Neural progenitor cell (in vitro differentiated cells): ENCODE results near the gene STMN3. TPM values are rescaled to one million over a fixed set of nuclear protein-coding genes. Genes with fewer than 3 reads are reported as not detected.

Source experiments
- DNase-seq: peaks from one replicate; pipeline ENCODE4 v3.0.0-alpha.2; 2016; ENCODE audit warnings: low spot score
- H2AFZ ChIP-seq: fragments of 200-600 bp; sonication (generic); replicated peaks from 2 replicates; pipeline ENCODE4 v1.6.1; 2016; ENCODE audit warnings: antibody characterized with exemption
- H3F3A ChIP-seq: fragments of 200-600 bp; sonication (generic); 2 replicates; pipeline ENCODE4 v1.6.1; 2016; ENCODE audit warnings: antibody characterized with exemption, low read depth
- H3K27ac ChIP-seq: fragments of 200-600 bp; sonication (generic); 2 replicates; pipeline ENCODE4 v1.5.1; 2016; ENCODE audit warnings: mild to moderate bottlenecking
- H3K27me3 ChIP-seq: fragments of 200-600 bp; sonication (generic); 2 replicates; pipeline ENCODE4 v1.6.1; 2016; ENCODE audit warnings: mild to moderate bottlenecking, moderate library complexity
- H3K36me3 ChIP-seq: fragments of 200-600 bp; sonication (generic); 2 replicates; pipeline ENCODE4 v1.5.1; 2016
- H3K4me1 ChIP-seq: fragments of 200-600 bp; sonication (generic); 2 replicates; pipeline ENCODE4 v1.6.1; 2016; ENCODE audit warnings: mixed run types
- H3K4me2 ChIP-seq: fragments of 200-600 bp; sonication (generic); 2 replicates; pipeline ENCODE4 v1.6.1; 2016
- H3K4me3 ChIP-seq: fragments of 200-600 bp; sonication (generic); 2 replicates; pipeline ENCODE4 v1.5.1; 2016
- H3K79me2 ChIP-seq: fragments of 200-600 bp; sonication (generic); 2 replicates; pipeline ENCODE4 v1.6.1; 2016; ENCODE audit warnings: low read depth
- H3K9ac ChIP-seq: fragments of 200-600 bp; sonication (generic); 2 replicates; pipeline ENCODE4 v1.6.1; 2016
- H3K9me3 ChIP-seq: fragments of 200-600 bp; sonication (generic); 2 replicates; pipeline ENCODE4 v1.5.1; 2016; ENCODE audit warnings: low read depth
- H4K20me1 ChIP-seq: fragments of 200-600 bp; sonication (generic); 2 replicates; pipeline ENCODE4 v1.6.1; 2016; ENCODE audit warnings: low read depth
- H3K27ac Mint-ChIP-seq: 3 replicates; pipeline ENCODE4 v1.8.0; 2021; ENCODE audit warnings: mixed read lengths
- H3K27me3 Mint-ChIP-seq: 2 replicates; pipeline ENCODE4 v1.8.0; 2022; ENCODE audit warnings: low read depth, mild to moderate bottlenecking, inconsistent platforms, moderate library complexity, mixed read lengths; ENCODE audit not compliant: insufficient read depth
- H3K36me3 Mint-ChIP-seq: 3 replicates; pipeline ENCODE4 v1.8.0; 2021; ENCODE audit warnings: mixed read lengths
- H3K4me1 Mint-ChIP-seq: 3 replicates; pipeline ENCODE4 v1.8.0; 2021; ENCODE audit warnings: mixed read lengths
- H3K4me3 Mint-ChIP-seq: 3 replicates; pipeline ENCODE4 v1.8.0; 2021; ENCODE audit warnings: mild to moderate bottlenecking, moderate library complexity, mixed read lengths
- H3K9me3 Mint-ChIP-seq: 3 replicates; pipeline ENCODE4 v1.8.0; 2020; ENCODE audit warnings: mixed read lengths
- CTCF ChIP-seq: fragments of 200-600 bp; sonication (generic); IDR thresholded peaks from 2 replicates; pipeline ENCODE4 v1.5.1; 2017; ENCODE audit warnings: antibody characterized with exemption, mild to moderate bottlenecking
- EZH2 ChIP-seq: fragments of 200-600 bp; sonication (generic); IDR thresholded peaks from 2 replicates; pipeline ENCODE4 v1.6.1; 2017; ENCODE audit warnings: antibody characterized with exemption, mild to moderate bottlenecking, moderate library complexity
- EZH2phosphoT487 ChIP-seq: fragments of 200-600 bp; sonication (generic); IDR thresholded peaks from 2 replicates; pipeline ENCODE4 v1.6.1; 2017; ENCODE audit warnings: antibody characterized with exemption
- small RNA-seq: library from RNA; depleted of rRNA; stranded (forward); fragments of <200 nt; gene quantifications from one replicate; pipeline ENCODE3, GENCODE V24; 2015
- total RNA-seq: library from RNA; depleted of rRNA; stranded (reverse); fragments of >200 nt; gene quantifications from 2 replicates; pipeline ENCODE4 v1.2.3, GENCODE V29; 2015; ENCODE audit warnings: low replicate concordance

Gene STMN3
- total RNA-seq, 1 donor from 2014 or later: 3.3 TPM

GRCh38 chr20:63591786-63592355 is 61.4 kb downstream of the STMN3 start:
- Histone ChIP-seq H3K9me3 (no peaks in the 10 kb centered on the region), H3K36me3 (no peaks in the 10 kb centered on the region), H3K9ac (no peak overlapping the region), H2AFZ (no peak overlapping the region), H4K20me1 (no peaks in the 10 kb centered on the region), H3F3A (no peaks in the 10 kb centered on the region), H3K4me1 (no peaks in the 10 kb centered on the region), H3K27ac (no peak overlapping the region), H3K4me3 (no peak overlapping the region), H3K27me3 (no peaks in the 10 kb centered on the region), H3K4me2 (no peak overlapping the region), H3K79me2 (no peaks in the 10 kb centered on the region)
- Mint-ChIP-seq H3K27me3 (peaks cover 3% of the 10 kb centered on the region), H3K9me3 (no peaks in the 10 kb centered on the region), H3K4me1 (peaks cover 8% of the 10 kb centered on the region), H3K36me3 (peaks cover 18% of the 10 kb centered on the region), H3K27ac (no peak overlapping the region), H3K4me3 (no peak overlapping the region)
- no peak for DNase-seq
- TF ChIP-seq EZH2phosphoT487: no peak
- no peak for TF ChIP-seq CTCF
- no peak for TF ChIP-seq EZH2

- Histone ChIP-seq H3K4me3 (no peak overlapping the region), H3K36me3 (no peaks in the 10 kb centered on the region), H3K4me1 (no peaks in the 10 kb centered on the region), H3K27ac (no peak overlapping the region), H3K9ac (no peak overlapping the region), H3K27me3 (no peaks in the 10 kb centered on the region), H3K79me2 (no peaks in the 10 kb centered on the region), H3K4me2 (no peak overlapping the region), H4K20me1 (no peaks in the 10 kb centered on the region), H2AFZ (no peak overlapping the region), H3F3A (no peaks in the 10 kb centered on the region), H3K9me3 (no peaks in the 10 kb centered on the region)
- no peak overlapping the region for H3K4me3 Mint-ChIP-seq
- TF ChIP-seq CTCF: no peak
- TF ChIP-seq EZH2: no peak
- peak overlapping the region; percentile 50 for H3K27ac Mint-ChIP-seq
- no peaks in the 10 kb centered on the region for H3K9me3 Mint-ChIP-seq
- H3K4me1 Mint-ChIP-seq: peaks cover 8% of the 10 kb centered on the region
- peaks cover 18% of the 10 kb centered on the region for H3K36me3 Mint-ChIP-seq
- DNase-seq: no peak
- H3K27me3 Mint-ChIP-seq: peaks cover 3% of the 10 kb centered on the region
Observed at GRCh38 chr20:63591147-63591533, 62.1 kb downstream of the STMN3 start.

DNA sequence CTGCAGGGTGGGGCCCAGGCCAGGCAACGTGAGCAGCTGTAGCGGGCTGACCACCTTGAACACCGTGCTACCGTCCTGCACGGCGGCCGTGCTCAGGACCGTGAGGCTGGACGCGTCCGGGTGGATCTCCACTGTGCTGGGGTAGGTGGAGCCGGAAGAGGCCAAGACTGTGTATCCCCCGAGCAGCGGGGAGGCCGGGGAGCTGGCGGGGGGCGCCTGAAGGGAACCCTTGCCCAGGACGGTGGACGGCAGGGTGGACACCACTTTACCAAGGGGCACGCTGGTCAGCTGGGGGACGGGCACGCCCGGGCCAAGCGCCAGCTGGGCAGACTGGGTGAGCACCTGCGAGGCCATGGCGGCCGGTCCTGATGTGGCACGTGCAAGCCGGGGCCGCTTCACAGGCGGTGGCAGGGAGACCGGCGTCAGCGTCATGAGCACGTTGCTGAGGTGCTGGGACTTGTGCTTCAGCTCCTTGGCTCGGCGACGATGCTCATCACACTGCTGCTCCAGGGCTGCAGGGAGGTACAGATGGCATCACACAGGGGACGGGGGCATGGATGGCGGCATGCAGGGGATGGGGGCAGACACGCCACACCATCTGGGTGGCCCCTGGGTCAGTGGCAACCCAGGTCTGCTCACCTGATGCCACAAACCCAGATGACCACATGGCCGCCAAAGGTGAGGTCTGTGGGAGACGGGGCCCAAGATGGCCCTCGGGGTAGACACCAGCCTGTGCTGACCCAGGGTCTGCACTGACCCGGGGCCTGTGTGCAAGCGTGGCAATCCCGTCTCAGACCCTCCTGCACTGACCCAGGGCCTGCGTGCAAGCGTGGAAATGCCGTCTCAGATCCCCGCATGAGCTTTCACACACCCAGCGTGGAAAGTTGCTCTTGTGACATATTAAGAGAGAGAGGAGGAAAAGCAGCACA is 62.7 kb downstream of the STMN3 start:
- no peaks in the 10 kb centered on the region for H3K4me1 ChIP-seq
- H3K36me3 Mint-ChIP-seq: peaks cover 18% of the 10 kb centered on the region
- H3K4me3 ChIP-seq: no peak overlapping the region
- no peaks in the 10 kb centered on the region for H3K9me3 ChIP-seq
- H3K27me3 Mint-ChIP-seq: peaks cover 3% of the 10 kb centered on the region
- no peaks in the 10 kb centered on the region for H3K27me3 ChIP-seq
- H3K27ac ChIP-seq: no peak overlapping the region
- H3K27ac Mint-ChIP-seq: peak overlapping the region; percentile 50
- no peak overlapping the region for H2AFZ ChIP-seq
- no peak for DNase-seq
- H3K9me3 Mint-ChIP-seq: no peaks in the 10 kb centered on the region
- peaks cover 8% of the 10 kb centered on the region for H3K4me1 Mint-ChIP-seq
- H4K20me1 ChIP-seq: no peaks in the 10 kb centered on the region
- H3F3A ChIP-seq: no peaks in the 10 kb centered on the region
- no peak overlapping the region for H3K4me2 ChIP-seq
- no peaks in the 10 kb centered on the region for H3K36me3 ChIP-seq
- H3K79me2 ChIP-seq: no peaks in the 10 kb centered on the region
- H3K4me3 Mint-ChIP-seq: no peak overlapping the region
- H3K9ac ChIP-seq: no peak overlapping the region
- no peak for TF ChIP-seq EZH2
- TF ChIP-seq EZH2phosphoT487: no peak
- TF ChIP-seq CTCF: no peak

Small RNA genes lying within 50 kb of the gene (small RNA-seq; reads per million reads assigned to genes)
- gene TNFRSF6B: not detected

Other genes starting within 250 kb of the STMN3 start
- 39.5 and 106 TPM in 2 replicates for gene KCNQ2, start 180.8 kb downstream of the STMN3 start, total RNA-seq
- 0.54 and 1.5 TPM in 2 replicates for gene EEF1A2, start 154.3 kb downstream of the STMN3 start, total RNA-seq
- 4.1 and 82.2 TPM in 2 replicates for gene PPDPF, start 132.7 kb downstream of the STMN3 start, total RNA-seq
- gene PTK6, start 116.0 kb downstream of the STMN3 start, total RNA-seq: not detected in 2 replicates
- gene SRMS, start 105.7 kb downstream of the STMN3 start, total RNA-seq: not detected in 2 replicates
- 0.39 and 9.0 TPM in 2 replicates for gene FNDC11, start 99.3 kb downstream of the STMN3 start, total RNA-seq
- gene HELZ2, start 79.2 kb downstream of the STMN3 start, total RNA-seq: 2.9 and 17.7 TPM in 2 replicates
- 8.0 and 18.6 TPM in 2 replicates for gene GMEB2, start 26.3 kb downstream of the STMN3 start, total RNA-seq
- gene RTEL1, start 4.9 kb upstream of the STMN3 start, total RNA-seq: 6.0 and 16.7 TPM in 2 replicates
- 0.25 TPM in 1 of 2 replicates, not detected in the other for gene TNFRSF6B, start 43.2 kb upstream of the STMN3 start, total RNA-seq
- 18.3 and 32.6 TPM in 2 replicates for gene ARFRP1, start 54.6 kb upstream of the STMN3 start, total RNA-seq
- gene ZGPAT, start 54.6 kb upstream of the STMN3 start, total RNA-seq: 8.2 and 26.8 TPM in 2 replicates
- 0.47 and 10.9 TPM in 2 replicates for gene LIME1, start 83.2 kb upstream of the STMN3 start, total RNA-seq
- 12.0 and 58.0 TPM in 2 replicates for gene SLC2A4RG, start 86.4 kb upstream of the STMN3 start, total RNA-seq
- 8.1 and 13.9 TPM in 2 replicates for gene ZBTB46, start 177.8 kb upstream of the STMN3 start, total RNA-seq
- not detected in 2 replicates for gene ABHD16B, start 208.1 kb upstream of the STMN3 start, total RNA-seq
- gene TPD52L2, start 211.8 kb upstream of the STMN3 start, total RNA-seq: 66.6 and 80.1 TPM in 2 replicates
- gene DNAJC5, start 241.7 kb upstream of the STMN3 start, total RNA-seq: 17.2 and 37.9 TPM in 2 replicates